GM12873 (cell line): ENCODE measurements around the gene RGS6.

Source experiments
- CTCF ChIP-seq: IDR thresholded peaks from 2 replicates; pipeline ENCODE4 v1.5.1; 2012; ENCODE audit warnings: low read depth, mild to moderate bottlenecking, moderate library complexity, low read length, control low read depth; ENCODE audit not compliant: insufficient read depth; ENCODE audit errors: missing control alignments

Gene RGS6

GRCh38 chr14:72528059-72528862 lies 596.0 kb downstream of the RGS6 start:
- no peak for TF ChIP-seq CTCF

- no peak for TF ChIP-seq CTCF
These were observed 596.6 kb downstream of the RGS6 start for GRCh38 chr14:72528863-72529175.

GRCh38 chr14:72532686-72533454 lies 600.6 kb downstream of the RGS6 start:
- no peak for TF ChIP-seq CTCF

- TF ChIP-seq CTCF = no peak
These were observed 603.3 kb downstream of the RGS6 start for GRCh38 chr14:72535485-72535884.

GRCh38 chr14:72538387-72538786 lies 606.2 kb downstream of the RGS6 start:
- TF ChIP-seq CTCF = no peak

GRCh38 chr14:72539661-72540315 lies 607.6 kb downstream of the RGS6 start:
- TF ChIP-seq CTCF = no peak

GRCh38 chr14:72540836-72541235 lies 608.6 kb downstream of the RGS6 start:
- TF ChIP-seq CTCF = no peak
